ENCODE data around the gene DDO. TPM values are rescaled to one million over a fixed set of nuclear protein-coding genes. Genes with fewer than 3 reads are reported as not detected.

The DDO gene
- total and polyA plus RNA-seq, 2 of the 4 experiments (the other 2 are of a cell fraction) = 0.15 to 0.18 TPM

GRCh38 chr6:110447761-110448160, 32.4 kb upstream of the DDO start:
- H3K9me1 ChIP-seq (ENCODE audit: insufficient read depth, low read length) = no peaks in the 10 kb centered on the region
- H3K23ac ChIP-seq (ENCODE audit: low read depth, low read length) = no peak overlapping the region
- no peak overlapping the region for H2BK20ac ChIP-seq (ENCODE audit: low read depth, low read length)
- ChIA-PET CTCF (no interaction called here), POLR2A (ENCODE audit: unreplicated experiment) (no interaction called here)
- H3K18ac ChIP-seq (ENCODE audit: low read depth, low read length) = no peak overlapping the region
- in situ Hi-C loops (cut with MboI; ENCODE audit: low sequenced_read_pairs) = no loop called here
- H2BK15ac ChIP-seq (ENCODE audit: low read depth, low read length) = no peak overlapping the region
- no peak for TF ChIP-seq FOS (IDR thresholded peaks at IDR 0.05; ENCODE audit: low read depth, low read length)
- TF ChIP-seq MAFK (IDR thresholded peaks at IDR 0.05; ENCODE audit: low read depth, low read length) = no peak
- TF ChIP-seq USF2 (IDR thresholded peaks at IDR 0.05; ENCODE audit: low read depth, low read length) = no peak
- no peak for TF ChIP-seq MAZ (IDR thresholded peaks at IDR 0.05; ENCODE audit: borderline replicate concordance, low read depth, low read length)
- TF ChIP-seq RCOR1 (IDR thresholded peaks at IDR 0.05; ENCODE audit: insufficient replicate concordance, low read length) = no peak
- no peak for TF ChIP-seq CHD1 (IDR thresholded peaks at IDR 0.05; ENCODE audit: low read depth, low read length)
- TF ChIP-seq CEBPB (IDR thresholded peaks at IDR 0.05; ENCODE audit: low read depth, low read length) = no peak
- TF ChIP-seq MXI1 (IDR thresholded peaks at IDR 0.05; ENCODE audit: borderline replicate concordance, low read depth, low read length) = no peak
- TF ChIP-seq POLR2A (IDR thresholded peaks at IDR 0.05; ENCODE audit: low read depth, low read length) = no peak
- no peak for TF ChIP-seq ELK1 (IDR thresholded peaks at IDR 0.05; ENCODE audit: borderline replicate concordance, low read depth, low read length)
- TF ChIP-seq RAD21 (IDR thresholded peaks at IDR 0.05; ENCODE audit: low read length) = no peak
- TF ChIP-seq NFE2L2 (IDR thresholded peaks at IDR 0.05; ENCODE audit: low read depth, low read length) = no peak
- no peak for TF ChIP-seq RFX5 (IDR thresholded peaks at IDR 0.05; ENCODE audit: low read depth, low read length)
- no peak overlapping the region for H2BK5ac ChIP-seq (ENCODE audit: low read depth, low read length, poor library complexity, severe bottlenecking)
- dilution Hi-C loops (cut with HindIII; ENCODE audit: low sequenced_read_pairs, unreplicated experiment) = no loop called here
- no peak overlapping the region for H3K56ac ChIP-seq (ENCODE audit: extremely low read depth, insufficient read depth, low read length)
- no peak overlapping the region for H3K4ac ChIP-seq (ENCODE audit: low read depth, low read length)
- WGBS, 2 experiments (ENCODE audit: extremely low coverage in 2 of 2, insufficient read length in 1 of 2) = no CpG with 5 or more reads among the region's 3 CpGs
- H2AFZ ChIP-seq (replicated peaks; ENCODE audit: low read length, poor library complexity) = no peak overlapping the region
- no TSS peak for BruUV-seq (replicated peaks)
- H4K8ac ChIP-seq (ENCODE audit: low read depth in 2 of 2, low read length in 2 of 2) = no peak overlapping the region
- no peak overlapping the region for H3K14ac ChIP-seq (replicated peaks; ENCODE audit: low read depth, low read length)
- no peak overlapping the region for H2BK120ac ChIP-seq (ENCODE audit: low read depth, low read length)
- ATAC-seq (ENCODE audit: low read depth) (no peak), DNase-seq (no peak)
- no peaks in the 10 kb centered on the region for H3K9me3 ChIP-seq (ENCODE audit: control insufficient read depth, insufficient read depth, low read length)
- H3K36me3 ChIP-seq (ENCODE audit: control insufficient read depth, insufficient read depth, low read length) = no peaks in the 10 kb centered on the region
- intact Hi-C loops (cut with micrococcal nuclease) = no loop called here
- no peak overlapping the region for H3K4me3 ChIP-seq (ENCODE audit: insufficient read depth, low read depth, low read length)
- no peak overlapping the region for H4K91ac ChIP-seq (ENCODE audit: insufficient read depth, low read depth, low read length)
- no peaks in the 10 kb centered on the region for H3K4me1 ChIP-seq (ENCODE audit: control insufficient read depth, insufficient read depth, low read length)
- no peaks in the 10 kb centered on the region for H3K79me1 ChIP-seq (ENCODE audit: low read depth in 1 of 2, low read length in 2 of 2)
- H3K27ac ChIP-seq (ENCODE audit: insufficient read depth, low read length) = no peak overlapping the region
- no peak overlapping the region for H2AK9ac ChIP-seq (replicated peaks; ENCODE audit: low read depth, low read length, poor library complexity)
- H3K9ac ChIP-seq (ENCODE audit: low read depth, low read length) = no peak overlapping the region
- H3K27me3 ChIP-seq (ENCODE audit: control insufficient read depth, insufficient read depth, low read length) = peaks cover 12% of the 10 kb centered on the region
- H2AK5ac ChIP-seq (ENCODE audit: low read depth, low read length) = no peak overlapping the region
- no peak overlapping the region for H4K5ac ChIP-seq (ENCODE audit: low read depth, low read length)
- H3K4me2 ChIP-seq (ENCODE audit: low read depth, low read length) = no peak overlapping the region
- H4K20me1 ChIP-seq (ENCODE audit: insufficient read depth, low read length) = no peaks in the 10 kb centered on the region
